ENCODE measurements around the gene RNF212. TPM values are rescaled to one million over a fixed set of nuclear protein-coding genes. Genes with fewer than 3 reads are reported as not detected.

Gene RNF212
- total RNA-seq, 1 donor from 2014 or later, result 9.1 TPM

- Mint-ChIP-seq H3K9me3 (ENCODE audit: low read depth) (no peaks in the 10 kb centered on the region), H3K36me3 (ENCODE audit: low read depth) (no peaks in the 10 kb centered on the region), H3K4me1 (ENCODE audit: low read depth) (peaks cover 24% of the 10 kb centered on the region), H3K27ac (ENCODE audit: unreplicated experiment) (no peak overlapping the region), H3K27me3 (ENCODE audit: low read depth) (no peaks in the 10 kb centered on the region), H3K4me3 (ENCODE audit: unreplicated experiment) (no peak overlapping the region)
- DNase-seq (ENCODE audit: low spot score), result no peak
- no peak for TF ChIP-seq CTCF (IDR thresholded peaks at IDR 0.05)
These were observed 77.3 kb downstream of the RNF212 start for GRCh38 chr4:1036095-1036494.

GRCh38 chr4:1035510-1035909, 77.9 kb downstream of the RNF212 start:
- H3K9me3 Mint-ChIP-seq (ENCODE audit: low read depth), result no peaks in the 10 kb centered on the region
- TF ChIP-seq CTCF (IDR thresholded peaks at IDR 0.05), result no peak
- H3K27ac Mint-ChIP-seq (ENCODE audit: unreplicated experiment), result no peak overlapping the region
- H3K4me3 Mint-ChIP-seq (ENCODE audit: unreplicated experiment), result no peak overlapping the region
- no peak for DNase-seq (ENCODE audit: low spot score)
- H3K4me1 Mint-ChIP-seq (ENCODE audit: low read depth), result peaks cover 23% of the 10 kb centered on the region
- H3K36me3 Mint-ChIP-seq (ENCODE audit: low read depth), result no peaks in the 10 kb centered on the region
- no peaks in the 10 kb centered on the region for H3K27me3 Mint-ChIP-seq (ENCODE audit: low read depth)

DNA sequence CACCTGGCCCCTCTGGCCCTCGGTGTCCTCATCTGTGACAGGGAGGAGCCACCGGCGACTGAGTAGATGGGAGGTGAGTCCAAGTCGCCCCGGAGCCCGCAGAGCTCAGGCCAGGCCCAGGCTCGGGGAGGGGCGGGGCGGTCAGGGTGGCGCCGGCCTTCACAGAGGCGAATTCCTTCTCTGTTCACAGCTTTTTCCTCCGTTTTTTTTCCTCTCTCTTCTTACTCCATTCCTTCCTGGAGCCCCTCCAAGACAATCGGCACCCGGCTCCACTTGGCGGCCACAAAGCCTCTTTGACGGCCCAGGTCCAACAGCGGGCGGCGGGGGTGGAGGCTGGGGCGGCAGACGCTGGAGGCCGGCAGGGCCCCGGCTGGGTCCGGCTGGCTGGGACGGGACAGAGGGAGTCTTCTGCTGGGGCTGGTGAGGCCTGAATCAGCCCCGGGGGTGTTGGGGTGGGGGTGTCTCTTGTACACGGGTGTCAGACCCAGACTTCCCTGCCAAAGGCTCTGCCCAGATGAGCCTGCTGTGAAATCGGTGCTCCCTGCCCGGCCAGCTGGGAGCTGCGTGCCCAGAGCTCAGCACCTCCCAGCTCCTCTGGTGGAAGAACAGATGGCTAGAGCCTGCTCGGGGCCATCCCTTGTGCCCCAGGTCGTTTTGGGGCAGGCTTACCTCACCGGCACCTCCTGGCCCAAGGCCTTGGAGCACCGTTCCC, 79.4 kb downstream of the RNF212 start:
- H3K4me1 Mint-ChIP-seq (ENCODE audit: low read depth), result peaks cover 9% of the 10 kb centered on the region
- peak overlapping the region; percentile 77 for H3K27ac Mint-ChIP-seq (ENCODE audit: unreplicated experiment)
- TF ChIP-seq CTCF (IDR thresholded peaks at IDR 0.05), result no peak
- DNase-seq (ENCODE audit: low spot score), result no peak
- H3K27me3 Mint-ChIP-seq (ENCODE audit: low read depth), result no peaks in the 10 kb centered on the region
- H3K4me3 Mint-ChIP-seq (ENCODE audit: unreplicated experiment), result no peak overlapping the region
- H3K36me3 Mint-ChIP-seq (ENCODE audit: low read depth), result no peaks in the 10 kb centered on the region
- H3K9me3 Mint-ChIP-seq (ENCODE audit: low read depth), result no peaks in the 10 kb centered on the region

DNA sequence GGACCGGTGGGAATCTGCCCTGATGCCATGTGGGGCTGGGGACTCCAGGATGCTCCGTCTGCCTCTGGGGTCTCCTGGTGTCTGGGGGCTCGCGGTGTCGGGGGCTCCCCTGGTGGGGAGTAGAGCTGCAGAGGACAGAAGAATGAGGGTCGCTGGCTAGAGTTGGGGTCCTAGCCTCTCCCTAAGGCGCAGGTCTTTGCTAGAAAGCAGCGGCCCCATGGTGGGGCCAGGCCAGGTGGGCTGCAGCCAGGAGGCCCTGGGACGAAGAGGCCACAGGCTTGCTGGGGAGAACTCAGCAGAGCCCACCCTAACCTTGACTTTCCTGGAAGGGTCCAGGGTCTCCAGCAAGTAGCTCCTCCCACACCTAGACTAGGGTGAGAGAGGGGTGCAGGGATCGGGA, 80.5 kb downstream of the RNF212 start:
- Mint-ChIP-seq H3K4me3 (ENCODE audit: unreplicated experiment) (no peak overlapping the region), H3K27me3 (ENCODE audit: low read depth) (no peaks in the 10 kb centered on the region), H3K27ac (ENCODE audit: unreplicated experiment) (no peak overlapping the region), H3K36me3 (ENCODE audit: low read depth) (no peaks in the 10 kb centered on the region), H3K4me1 (ENCODE audit: low read depth) (peaks cover 6% of the 10 kb centered on the region), H3K9me3 (ENCODE audit: low read depth) (no peaks in the 10 kb centered on the region)
- no peak for TF ChIP-seq CTCF (IDR thresholded peaks at IDR 0.05)
- DNase-seq (ENCODE audit: low spot score), result no peak

DNA sequence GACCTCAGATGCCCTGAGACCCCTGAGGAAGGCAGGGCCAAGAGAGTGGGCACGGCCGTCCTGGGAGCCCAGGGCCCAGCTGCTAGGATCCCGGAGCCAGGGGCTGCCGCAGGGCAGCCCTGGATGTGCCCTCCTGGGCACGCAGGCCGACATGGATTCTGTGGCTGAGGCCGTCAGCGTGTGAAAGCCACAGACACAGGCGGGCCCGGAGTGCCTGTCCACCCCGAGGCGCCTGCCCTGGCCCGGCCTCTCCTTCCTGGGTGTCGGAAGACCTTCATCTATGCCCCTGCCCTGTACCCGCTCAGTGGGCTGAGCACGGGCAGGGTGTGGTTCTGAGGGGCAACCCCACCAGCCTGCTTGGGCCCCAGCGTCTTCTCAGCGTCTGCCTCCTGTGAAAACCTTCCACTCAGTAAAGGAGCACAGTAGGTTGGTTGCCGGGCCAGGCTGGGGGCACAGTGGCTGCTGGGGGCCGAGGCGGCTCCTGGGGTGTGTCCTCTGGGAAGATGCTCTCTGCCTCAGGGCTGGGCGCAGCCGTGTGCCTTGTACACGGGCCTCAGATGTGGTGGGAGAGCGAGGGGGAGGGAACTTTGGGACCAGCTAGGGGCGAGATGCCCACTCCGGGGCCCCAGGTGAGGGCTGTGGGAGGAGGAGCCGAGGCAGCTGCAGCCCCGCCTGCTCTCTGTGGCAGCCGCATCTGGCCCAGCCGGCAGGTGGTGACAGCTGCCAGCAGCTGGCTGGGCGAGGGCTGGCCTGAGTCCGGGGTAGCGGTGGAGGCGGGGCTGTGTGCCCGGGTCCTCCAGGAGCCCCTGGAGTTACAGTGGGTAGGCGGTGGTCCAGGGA, 81.2 kb downstream of the RNF212 start:
- no peaks in the 10 kb centered on the region for H3K9me3 Mint-ChIP-seq (ENCODE audit: low read depth)
- H3K27ac Mint-ChIP-seq (ENCODE audit: unreplicated experiment), result no peak overlapping the region
- H3K4me1 Mint-ChIP-seq (ENCODE audit: low read depth), result peaks cover 9% of the 10 kb centered on the region
- no peaks in the 10 kb centered on the region for H3K27me3 Mint-ChIP-seq (ENCODE audit: low read depth)
- TF ChIP-seq CTCF (IDR thresholded peaks at IDR 0.05), result peak; percentile 24
- no peaks in the 10 kb centered on the region for H3K36me3 Mint-ChIP-seq (ENCODE audit: low read depth)
- DNase-seq (ENCODE audit: low spot score), result no peak
- H3K4me3 Mint-ChIP-seq (ENCODE audit: unreplicated experiment), result no peak overlapping the region

Measured in chondrocyte (in vitro differentiated cells).